ENCODE measurements around the gene EPS8L1.

The EPS8L1 gene

GRCh38 chr19:55085923-55086715, 10.4 kb downstream of the EPS8L1 start:
- H3K27me3 ChIP-seq (ENCODE audit: insufficient read depth, low read length, poor library complexity, severe bottlenecking), result no peaks in the 10 kb centered on the region
- no peaks in the 10 kb centered on the region for H3F3A ChIP-seq (ENCODE audit: low read depth)
- H3K4me1 ChIP-seq (ENCODE audit: insufficient read depth, low read length, poor library complexity, severe bottlenecking), result no peaks in the 10 kb centered on the region
- no peaks in the 10 kb centered on the region for H4K20me1 ChIP-seq (ENCODE audit: insufficient read depth, low read length, poor library complexity, severe bottlenecking)
- no peaks in the 10 kb centered on the region for H3K9me3 ChIP-seq (ENCODE audit: insufficient read depth, low read depth, low read length)
- H3K79me2 ChIP-seq (ENCODE audit: insufficient read depth, low read length), result no peaks in the 10 kb centered on the region
- H2AFZ ChIP-seq (ENCODE audit: low read length), result no peak overlapping the region
- peaks cover 6% of the 10 kb centered on the region; the same call in 1 of the 2 replicates for H3K36me3 ChIP-seq (ENCODE audit: insufficient read depth, low read length)
- H3K9ac ChIP-seq (ENCODE audit: low read depth, low read length, poor library complexity, severe bottlenecking), result no peak overlapping the region
- H3K4me3 ChIP-seq (ENCODE audit: low read length, poor library complexity, severe bottlenecking), result no peak overlapping the region
- no peaks in the 10 kb centered on the region for H3K9me2 ChIP-seq (replicated peaks; ENCODE audit: low read depth, low read length)
- TF ChIP-seq CTCF (conservative IDR thresholded peaks at IDR 0.05; ENCODE audit: low read length), result no peak
- no peak for TF ChIP-seq EZH2phosphoT487 (IDR thresholded peaks at IDR 0.05; ENCODE audit: borderline replicate concordance)
- no peak overlapping the region for H3K4me2 ChIP-seq (ENCODE audit: low read depth, low read length, poor library complexity, severe bottlenecking)

- H3K36me3 ChIP-seq (ENCODE audit: insufficient read depth, low read length), result peaks cover 14% of the 10 kb centered on the region; the same call in 1 of the 2 replicates
Measured at GRCh38 chr19:55086730-55087541, 11.3 kb downstream of the EPS8L1 start.

GRCh38 chr19:55087542-55087901, 11.9 kb downstream of the EPS8L1 start:
- H3K9me3 ChIP-seq (ENCODE audit: insufficient read depth, low read depth, low read length), result no peaks in the 10 kb centered on the region
- no peaks in the 10 kb centered on the region for H3K79me2 ChIP-seq (ENCODE audit: insufficient read depth, low read length)
- TF ChIP-seq CTCF (conservative IDR thresholded peaks at IDR 0.05; ENCODE audit: low read length) (no peak), EZH2phosphoT487 (IDR thresholded peaks at IDR 0.05; ENCODE audit: borderline replicate concordance) (no peak)
- no peaks in the 10 kb centered on the region for H3K4me1 ChIP-seq (ENCODE audit: insufficient read depth, low read length, poor library complexity, severe bottlenecking)
- no peaks in the 10 kb centered on the region for H3K27me3 ChIP-seq (ENCODE audit: insufficient read depth, low read length, poor library complexity, severe bottlenecking)
- H2AFZ ChIP-seq (ENCODE audit: low read length), result no peak overlapping the region
- H4K20me1 ChIP-seq (ENCODE audit: insufficient read depth, low read length, poor library complexity, severe bottlenecking), result no peaks in the 10 kb centered on the region
- no peaks in the 10 kb centered on the region for H3F3A ChIP-seq (ENCODE audit: low read depth)
- no peaks in the 10 kb centered on the region for H3K9me2 ChIP-seq (replicated peaks; ENCODE audit: low read depth, low read length)
- no peak overlapping the region for H3K4me2 ChIP-seq (ENCODE audit: low read depth, low read length, poor library complexity, severe bottlenecking)
- H3K9ac ChIP-seq (ENCODE audit: low read depth, low read length, poor library complexity, severe bottlenecking), result no peak overlapping the region
- H3K36me3 ChIP-seq (ENCODE audit: insufficient read depth, low read length), result peaks cover 17% of the 10 kb centered on the region; the same call in 1 of the 2 replicates
- no peak overlapping the region for H3K4me3 ChIP-seq (ENCODE audit: low read length, poor library complexity, severe bottlenecking)

More at GRCh38 chr19:55086730-55087541, 11.3 kb downstream of the EPS8L1 start:
- Histone ChIP-seq H4K20me1 (ENCODE audit: insufficient read depth, low read length, poor library complexity, severe bottlenecking) (no peaks in the 10 kb centered on the region), H3K4me2 (ENCODE audit: low read depth, low read length, poor library complexity, severe bottlenecking) (no peak overlapping the region), H3K9me3 (ENCODE audit: insufficient read depth, low read depth, low read length) (no peaks in the 10 kb centered on the region), H2AFZ (ENCODE audit: low read length) (no peak overlapping the region), H3K9me2 (replicated peaks; ENCODE audit: low read depth, low read length) (no peaks in the 10 kb centered on the region), H3F3A (ENCODE audit: low read depth) (no peaks in the 10 kb centered on the region), H3K4me1 (ENCODE audit: insufficient read depth, low read length, poor library complexity, severe bottlenecking) (no peaks in the 10 kb centered on the region), H3K79me2 (ENCODE audit: insufficient read depth, low read length) (no peaks in the 10 kb centered on the region), H3K9ac (ENCODE audit: low read depth, low read length, poor library complexity, severe bottlenecking) (no peak overlapping the region), H3K4me3 (ENCODE audit: low read length, poor library complexity, severe bottlenecking) (no peak overlapping the region), H3K27me3 (ENCODE audit: insufficient read depth, low read length, poor library complexity, severe bottlenecking) (no peaks in the 10 kb centered on the region)
- no peak for TF ChIP-seq CTCF (conservative IDR thresholded peaks at IDR 0.05; ENCODE audit: low read length)
- no peak for TF ChIP-seq EZH2phosphoT487 (IDR thresholded peaks at IDR 0.05; ENCODE audit: borderline replicate concordance)
